GM21390 (cell line): ENCODE measurements around the gene NOC3L.

Source experiments
- ATAC-seq: cut with Tn5 transposase; IDR thresholded peaks from one replicate; pipeline ENCODE4 v1.9.1; 2021; ENCODE audit not compliant: unreplicated experiment

The NOC3L gene

GRCh38 chr10:94303929-94304328 is 58.8 kb downstream of the NOC3L start:
- no peak for ATAC-seq

GRCh38 chr10:94300042-94300441 is 62.7 kb downstream of the NOC3L start:
- ATAC-seq, result no peak

GRCh38 chr10:94299417-94299816 is 63.3 kb downstream of the NOC3L start:
- no peak for ATAC-seq

GRCh38 chr10:94294168-94294567 is 68.6 kb downstream of the NOC3L start:
- ATAC-seq, result no peak

GRCh38 chr10:94293354-94293753 is 69.4 kb downstream of the NOC3L start:
- ATAC-seq, result no peak

- ATAC-seq, result no peak
Observed at GRCh38 chr10:94292434-94293090, 70.2 kb downstream of the NOC3L start.

GRCh38 chr10:94288361-94289101 is 74.2 kb downstream of the NOC3L start:
- ATAC-seq, result no peak

GRCh38 chr10:94287336-94287735 is 75.4 kb downstream of the NOC3L start:
- no peak for ATAC-seq

- ATAC-seq, result no peak
Observed at GRCh38 chr10:94286901-94287300, 75.8 kb downstream of the NOC3L start.

GRCh38 chr10:94285271-94285670 is 77.5 kb downstream of the NOC3L start:
- no peak for ATAC-seq
